ENCODE data around the gene ITPR2.

ITPR2 gene

DNA sequence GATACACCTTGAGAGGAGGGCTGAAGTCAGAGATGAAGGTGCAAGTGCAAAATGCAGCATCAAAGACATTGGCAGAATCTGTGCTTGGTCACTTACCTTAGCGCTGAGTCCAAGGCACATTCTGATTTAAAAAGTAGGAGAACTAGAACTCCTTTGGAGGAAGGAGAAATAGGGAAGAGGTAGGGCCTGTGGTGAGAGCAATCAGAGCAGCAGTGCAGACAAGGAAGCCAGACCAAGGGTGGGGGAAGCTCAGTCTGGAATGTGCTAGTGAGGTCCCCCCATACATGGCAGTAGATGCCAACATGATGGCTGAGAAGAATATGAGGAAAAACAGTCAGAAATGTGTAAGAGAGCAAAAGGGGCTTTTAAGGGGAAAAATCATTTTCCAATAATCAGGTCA is 431.1 kb downstream of the ITPR2 start:
- no peak for DNase-seq (ENCODE audit: low read depth in 2 of 2)

DNA sequence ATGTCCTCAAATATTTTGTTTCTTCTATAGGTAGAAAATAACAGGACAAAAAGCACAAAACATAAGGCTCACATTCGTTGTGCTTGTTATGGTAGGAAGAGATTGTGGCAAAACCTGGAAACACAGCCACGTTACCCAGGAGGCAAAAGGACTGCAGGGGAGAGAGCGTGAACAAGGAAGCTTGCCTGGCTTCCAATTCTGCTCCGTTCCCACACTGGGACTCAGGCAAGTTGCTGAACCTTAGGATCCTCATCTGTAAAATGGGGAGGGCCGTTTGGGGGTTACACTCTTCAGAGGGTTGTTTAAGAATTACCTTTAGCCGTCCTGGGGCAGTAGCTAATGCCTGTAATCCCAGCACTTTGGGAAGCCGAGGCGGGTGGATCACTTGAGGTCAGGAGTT is 432.4 kb downstream of the ITPR2 start:
- no peak for DNase-seq (ENCODE audit: low read depth in 2 of 2)

DNA sequence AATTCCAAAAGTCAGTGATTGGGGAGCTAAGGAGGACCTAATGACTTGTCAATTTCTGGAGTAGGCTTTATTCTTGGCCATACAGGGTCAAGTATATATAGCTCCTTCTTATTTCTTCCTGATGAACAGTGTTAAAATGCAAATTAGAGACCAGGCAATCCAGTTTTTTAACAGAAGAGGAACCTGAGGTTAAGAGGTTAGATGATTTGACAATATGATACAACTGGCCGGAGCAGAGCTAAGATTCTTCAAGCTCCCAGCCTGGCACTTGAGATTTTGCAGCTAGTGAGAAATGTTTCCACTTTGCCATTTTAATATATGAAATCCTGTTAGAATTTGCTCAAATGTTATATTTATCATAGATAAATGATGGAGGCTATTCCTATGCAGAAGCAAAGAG is 433.6 kb downstream of the ITPR2 start:
- no peak for DNase-seq (ENCODE audit: low read depth in 2 of 2)

DNA sequence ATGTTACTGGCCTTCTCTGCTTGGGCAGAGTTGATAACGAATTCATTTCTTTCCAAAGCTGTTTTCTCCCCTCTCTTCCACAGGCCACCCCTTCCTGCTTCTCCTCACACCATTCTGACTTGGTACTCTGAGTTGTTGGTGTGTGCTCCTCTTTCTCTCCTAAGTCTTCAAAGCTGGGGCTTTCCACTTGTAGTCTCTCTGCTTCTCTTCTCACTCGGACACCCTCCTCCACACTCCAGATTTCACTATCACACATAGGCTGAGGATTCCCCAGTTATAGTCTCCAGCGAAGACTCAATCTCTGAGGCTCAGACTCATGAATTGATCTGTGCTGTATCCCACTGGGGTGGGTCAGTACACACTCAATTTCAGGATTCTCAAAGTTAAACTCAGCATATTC is 436.6 kb downstream of the ITPR2 start:
- no peak for DNase-seq (ENCODE audit: low read depth in 2 of 2)

DNA sequence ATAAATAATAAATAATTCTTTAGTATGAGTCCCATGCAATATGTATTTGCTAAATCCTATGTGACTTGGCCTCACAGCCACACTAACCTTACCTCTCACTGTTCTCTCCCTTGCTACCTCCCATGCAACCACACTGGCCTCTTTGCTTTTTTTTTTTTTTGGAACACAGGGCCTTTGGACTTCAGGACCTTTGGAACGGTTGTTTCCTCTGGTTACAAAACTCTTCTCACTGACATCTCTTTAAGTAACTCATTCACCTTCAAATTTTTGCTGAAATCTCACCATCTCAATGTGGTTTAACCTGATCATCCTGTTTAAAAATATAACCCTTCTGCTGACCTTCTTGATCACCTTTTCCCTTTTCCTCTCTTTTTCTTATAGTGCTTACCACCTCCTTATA is 443.7 kb downstream of the ITPR2 start:
- no peak for DNase-seq (ENCODE audit: low read depth in 2 of 2)

DNA sequence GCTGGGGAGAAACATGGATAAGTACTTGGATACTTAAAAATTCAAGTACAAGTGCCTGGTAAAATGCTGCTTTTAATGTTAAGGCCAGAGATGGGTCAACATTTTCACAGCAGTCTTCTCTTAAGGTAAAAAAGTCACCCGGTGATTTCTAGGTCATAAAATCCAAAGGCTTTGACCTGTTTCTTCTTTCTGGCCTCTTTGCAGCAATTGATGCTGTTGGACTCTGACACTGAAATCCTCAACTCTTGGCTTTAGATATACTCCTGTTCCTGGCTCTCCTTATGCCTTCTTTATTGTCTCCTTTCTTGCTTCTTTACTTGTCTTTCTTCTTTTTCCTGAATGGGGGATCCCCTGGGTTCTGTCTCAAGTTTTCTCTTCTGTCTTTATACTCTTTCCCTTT is 448.5 kb downstream of the ITPR2 start:
- DNase-seq (ENCODE audit: low read depth in 2 of 2): no peak

DNA sequence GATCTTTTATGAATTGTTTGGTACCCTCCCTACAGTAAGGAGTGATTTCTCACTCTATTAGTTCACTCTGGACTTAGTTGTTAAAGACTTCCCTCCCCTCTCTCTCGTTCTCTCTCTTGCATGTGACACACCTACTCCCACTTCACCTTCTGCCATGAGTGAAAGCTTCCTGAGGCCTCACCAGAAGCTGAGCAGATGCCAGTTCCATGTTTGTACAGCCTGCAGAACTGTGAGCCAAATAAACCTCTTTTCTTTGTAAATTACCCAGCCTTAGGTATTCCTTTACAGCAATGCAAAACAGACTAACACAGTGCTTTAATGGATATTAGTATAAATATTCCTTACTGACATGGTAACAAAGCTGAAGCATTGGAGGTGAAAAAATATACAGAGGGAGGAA is 450.0 kb downstream of the ITPR2 start:
- no peak for DNase-seq (ENCODE audit: low read depth in 2 of 2)

DNA sequence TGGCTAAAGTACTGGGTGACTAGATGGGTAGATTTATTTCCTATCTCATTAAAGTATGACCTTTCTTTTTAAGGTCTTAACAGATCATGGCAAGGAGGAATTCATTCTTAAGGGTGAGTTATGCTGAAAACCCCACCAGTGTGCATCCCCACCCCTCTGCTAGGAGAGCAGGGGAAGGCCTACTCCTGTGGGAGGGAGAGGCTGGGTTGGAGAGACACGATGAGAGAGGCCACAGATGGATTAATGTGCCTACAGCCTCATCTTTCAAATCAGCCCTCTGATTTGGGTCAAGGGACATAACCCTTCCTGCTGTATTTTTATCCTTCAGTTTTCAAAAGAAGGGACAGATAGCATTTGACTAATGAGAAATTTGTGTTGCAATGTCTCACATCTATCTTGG is 452.1 kb downstream of the ITPR2 start:
- DNase-seq (ENCODE audit: low read depth in 2 of 2): no peak

DNA sequence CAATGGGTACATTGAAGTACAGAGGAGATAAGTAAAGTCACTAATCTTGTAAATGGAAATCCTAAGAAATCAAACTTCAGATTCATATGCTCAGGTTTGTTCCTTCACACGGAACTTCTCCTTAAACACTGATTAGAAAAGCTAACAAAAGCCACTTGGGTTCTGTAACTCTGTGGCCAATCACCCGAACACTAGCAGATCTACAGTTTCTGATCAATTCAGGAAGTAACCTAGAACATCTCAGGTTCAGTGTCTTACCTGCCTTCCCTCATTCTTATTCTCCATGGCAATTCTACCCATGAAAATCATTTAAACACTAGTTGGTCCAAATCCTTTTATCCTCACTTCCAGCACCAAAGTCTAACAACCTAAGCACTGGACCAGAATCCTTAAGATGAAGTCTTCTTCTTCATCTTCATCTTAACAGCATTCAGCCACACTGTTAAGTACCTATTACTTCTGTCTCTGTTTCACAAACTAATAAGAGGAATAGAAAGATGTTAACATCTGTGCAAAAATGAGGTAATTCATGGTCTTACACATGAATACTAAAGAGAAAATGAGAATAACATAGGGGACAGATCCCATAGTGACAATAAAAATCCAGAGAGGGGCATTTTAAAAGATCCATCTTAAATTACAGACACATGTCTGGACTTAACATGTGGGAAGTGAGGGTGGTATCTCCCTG is 453.1 kb downstream of the ITPR2 start:
- DNase-seq (ENCODE audit: low read depth in 2 of 2): no peak

DNA sequence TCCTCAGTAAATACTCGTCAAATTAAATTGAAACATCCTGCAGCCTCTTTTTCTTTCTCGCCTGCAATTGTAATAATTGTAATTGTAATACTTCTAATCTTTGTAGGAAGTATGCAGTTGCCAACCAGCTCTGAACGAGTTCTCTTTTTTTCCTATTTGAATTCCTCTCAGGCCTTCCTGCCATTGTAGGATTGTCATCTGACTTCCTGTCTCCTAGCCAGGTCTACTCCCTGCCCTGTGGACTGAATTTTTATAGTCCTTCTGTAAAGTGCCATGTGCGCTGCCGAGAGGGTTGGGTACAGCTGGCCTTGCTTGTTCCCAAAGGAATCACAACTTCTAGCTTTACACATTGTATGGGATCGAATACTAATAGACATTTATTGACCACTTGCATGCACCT is 454.3 kb downstream of the ITPR2 start:
- no peak for DNase-seq (ENCODE audit: low read depth in 2 of 2)

DNA sequence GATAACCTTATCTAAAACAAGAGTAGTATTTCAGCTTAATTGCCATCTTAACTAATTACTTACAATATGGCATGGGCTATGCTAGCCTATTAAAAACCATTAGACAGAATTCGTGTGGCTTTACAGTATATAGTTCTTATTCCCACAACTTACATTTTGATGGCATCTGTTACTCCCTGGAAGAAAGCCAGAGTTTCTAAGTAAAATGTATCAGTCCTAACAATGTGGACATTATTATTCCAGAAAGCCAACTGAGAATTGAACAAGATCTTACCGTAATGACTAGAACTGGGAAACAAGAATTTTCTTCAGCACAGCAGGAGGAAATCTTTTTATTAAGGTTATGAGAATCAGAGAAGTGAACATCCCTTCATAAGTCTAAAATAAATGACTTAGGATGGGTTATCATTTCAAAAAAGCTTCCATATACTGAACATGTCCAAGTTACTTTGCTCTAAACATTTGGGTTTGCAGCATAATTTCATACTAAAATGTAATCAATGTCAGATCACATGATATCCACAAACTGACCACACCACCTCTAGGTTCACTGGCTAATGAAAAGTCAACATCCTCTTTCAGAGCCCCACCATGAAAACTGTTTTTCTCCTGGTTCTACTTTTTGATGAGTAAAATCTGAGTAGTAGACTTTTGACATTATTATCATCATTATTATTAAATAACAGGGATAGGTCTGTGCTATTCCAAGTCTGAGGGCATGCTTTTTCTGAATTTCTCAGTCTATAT is 457.9 kb downstream of the ITPR2 start:
- DNase-seq (ENCODE audit: low read depth in 2 of 2): peak; percentile 22 to 29

DNA sequence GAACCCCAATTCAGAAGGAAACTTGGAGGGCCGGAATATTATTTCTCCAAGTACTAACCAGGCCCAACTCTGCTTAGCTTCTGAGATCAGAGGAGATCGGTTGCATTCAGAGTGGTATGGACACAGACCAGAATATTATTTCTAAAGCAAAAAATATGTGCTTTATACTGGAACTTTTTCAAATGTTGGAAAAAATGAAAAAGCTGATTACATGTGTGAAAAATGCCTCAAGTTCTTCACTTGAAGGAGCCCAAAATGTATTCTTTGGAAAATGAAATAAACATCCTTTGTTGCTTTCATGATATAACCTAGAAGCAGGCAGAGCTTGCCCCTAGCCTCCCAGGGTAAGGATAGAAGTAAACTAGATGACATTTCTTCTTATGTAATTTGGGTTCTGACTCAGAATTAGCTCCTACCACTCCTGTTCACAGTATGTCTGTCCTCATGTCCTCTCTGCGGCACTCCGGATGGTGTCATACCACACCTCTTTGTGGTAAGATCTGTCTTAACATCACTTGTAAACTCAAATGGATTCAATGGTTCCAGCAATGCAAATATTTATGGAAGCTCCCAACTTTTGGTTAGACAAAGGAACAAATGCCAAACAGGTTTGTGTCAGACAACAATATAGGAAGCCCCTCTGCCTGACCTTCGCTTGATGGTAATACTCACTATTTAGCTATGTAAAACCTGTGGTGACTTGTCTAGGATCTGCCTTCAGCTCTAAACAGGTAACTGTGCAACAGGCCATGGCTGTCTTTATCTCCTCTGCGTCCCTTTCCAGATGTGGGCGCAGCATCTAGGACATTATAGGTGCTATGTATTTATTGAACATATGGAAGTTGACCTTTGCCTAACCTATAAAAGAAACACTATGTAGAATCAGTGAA is 459.1 kb downstream of the ITPR2 start:
- no peak for DNase-seq (ENCODE audit: low read depth in 2 of 2)

DNA sequence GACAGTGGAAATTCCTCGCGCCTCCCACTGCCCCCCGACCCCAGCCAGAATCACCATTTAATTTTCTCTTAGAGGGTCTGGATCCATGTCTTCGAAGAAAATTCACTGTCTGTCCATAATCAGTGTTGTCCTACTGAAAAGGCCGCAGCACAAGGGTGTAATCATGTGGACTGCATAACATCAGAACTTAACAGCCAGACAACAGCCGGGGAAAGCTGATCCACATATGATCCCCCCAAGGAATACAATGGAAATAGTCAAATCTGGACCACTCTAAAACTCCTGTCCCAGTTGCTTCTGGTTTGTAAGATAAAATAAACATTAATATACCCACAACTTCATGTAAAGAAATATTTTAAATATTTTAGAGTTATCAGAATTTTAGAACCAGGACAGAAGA is 460.1 kb downstream of the ITPR2 start:
- no peak for DNase-seq (ENCODE audit: low read depth in 2 of 2)

DNA sequence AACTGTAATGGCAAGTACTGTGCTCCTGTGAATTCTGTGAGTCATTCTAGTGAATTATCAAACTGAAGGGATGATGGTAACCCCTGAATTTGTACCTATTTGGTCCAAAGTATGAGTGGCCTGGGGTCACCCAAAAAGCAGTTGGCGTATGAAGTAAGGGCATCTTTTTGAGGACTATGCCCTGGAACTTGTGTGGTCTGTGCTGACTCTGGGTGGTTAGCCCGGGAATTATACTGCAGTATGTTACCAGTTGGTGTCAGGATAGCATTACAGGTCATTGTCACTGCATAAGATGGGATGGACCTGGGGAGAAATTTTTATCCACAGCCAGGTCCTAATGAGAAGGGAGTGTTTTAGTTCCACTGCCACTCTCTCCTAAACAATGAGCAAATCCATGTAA is 462.9 kb downstream of the ITPR2 start:
- no peak for DNase-seq (ENCODE audit: low read depth in 2 of 2)

DNA sequence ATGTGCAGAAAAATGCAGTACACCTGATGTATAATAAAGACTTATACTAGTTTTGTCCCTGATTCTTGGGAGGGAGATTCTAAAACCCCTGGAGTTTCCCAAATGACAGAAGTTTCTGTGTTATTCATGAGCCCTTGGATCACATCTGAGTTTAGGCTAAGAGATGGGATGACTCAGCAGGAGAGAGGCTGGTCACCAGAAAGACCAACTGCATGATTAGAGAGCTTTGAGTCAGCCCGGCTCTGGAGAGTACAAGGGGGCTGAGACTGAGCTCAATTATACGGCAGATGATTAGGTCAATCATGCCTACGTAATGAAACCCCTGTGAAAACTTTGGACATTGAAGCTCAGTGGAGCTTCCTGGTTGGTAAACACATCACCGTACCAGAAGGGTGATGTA is 463.4 kb downstream of the ITPR2 start:
- peak; percentile 40 to 53 for DNase-seq (ENCODE audit: low read depth in 2 of 2)

DNA sequence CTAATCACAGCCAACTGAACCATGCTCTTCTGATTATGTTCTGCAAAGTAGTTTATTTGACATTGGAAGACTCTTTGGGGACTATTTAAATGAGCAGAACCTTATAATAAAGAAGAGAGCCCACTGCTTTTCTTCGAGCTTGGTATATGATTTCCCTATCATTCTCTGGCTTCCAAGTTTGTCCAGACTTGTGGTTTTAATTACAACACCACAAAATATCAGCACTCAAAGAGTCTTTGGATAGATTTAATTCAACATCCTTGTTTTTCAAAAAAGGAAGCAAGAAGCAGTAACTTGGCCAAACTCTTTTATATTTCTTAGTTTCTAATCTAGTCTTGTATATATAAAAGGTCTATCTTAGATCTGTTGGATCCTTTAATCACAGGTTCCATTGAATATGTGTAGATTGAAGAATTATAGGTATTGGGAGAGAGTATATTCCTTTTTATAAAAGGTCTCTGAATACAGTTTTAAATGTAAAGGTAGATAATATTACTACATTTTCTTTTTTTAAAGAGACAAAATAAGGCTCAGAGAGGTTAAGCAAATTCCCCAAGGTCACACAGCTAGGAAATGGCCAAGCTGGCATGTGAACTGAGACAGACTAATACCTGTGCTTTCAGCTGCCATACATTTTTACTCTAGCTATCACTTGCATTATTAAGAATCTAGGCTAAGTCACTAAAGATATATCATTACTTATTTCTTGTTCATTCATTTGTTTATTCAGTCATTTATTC is 464.8 kb downstream of the ITPR2 start:
- DNase-seq (ENCODE audit: low read depth in 2 of 2): no peak

DNA sequence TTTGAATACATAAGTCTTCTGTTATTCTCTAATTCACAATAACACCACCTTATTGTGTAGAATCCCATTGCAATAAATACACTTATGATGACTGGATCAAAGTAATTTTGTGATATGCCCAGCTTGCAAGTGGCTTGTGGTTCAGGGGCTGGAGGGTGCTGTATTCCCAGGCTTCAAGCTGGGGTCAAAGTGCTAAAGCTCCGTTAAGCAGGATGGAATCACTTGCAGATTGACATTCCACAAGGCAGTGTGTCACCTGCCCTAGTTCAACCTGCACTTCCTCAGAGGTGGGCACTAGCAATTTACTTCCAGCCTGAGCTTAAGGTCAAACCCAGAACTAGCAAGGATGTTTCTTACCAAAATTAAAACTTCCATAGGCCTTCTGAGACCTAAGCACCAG is 471.0 kb downstream of the ITPR2 start:
- no peak for DNase-seq (ENCODE audit: low read depth in 2 of 2)

DNA sequence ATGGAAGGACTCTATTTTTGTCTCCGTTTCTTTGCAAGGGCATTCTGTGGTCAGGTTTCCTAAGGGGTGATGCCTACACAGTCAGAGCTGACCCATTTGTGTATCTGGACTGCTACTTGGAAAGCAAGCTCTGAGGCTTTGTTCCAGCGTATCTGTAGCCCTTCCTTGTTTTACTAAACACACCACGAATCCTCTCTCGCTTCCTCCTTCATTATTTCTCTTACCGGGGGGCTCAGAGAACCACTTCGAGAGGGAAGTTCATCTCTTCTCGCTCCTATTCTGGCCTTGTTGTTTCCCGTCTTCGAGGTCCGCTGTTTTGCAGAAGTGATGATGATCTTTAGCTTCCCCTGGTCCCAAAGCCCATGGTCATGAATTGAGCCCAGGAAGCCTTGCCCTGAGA is 472.9 kb downstream of the ITPR2 start:
- DNase-seq (ENCODE audit: low read depth in 2 of 2): no peak

DNA sequence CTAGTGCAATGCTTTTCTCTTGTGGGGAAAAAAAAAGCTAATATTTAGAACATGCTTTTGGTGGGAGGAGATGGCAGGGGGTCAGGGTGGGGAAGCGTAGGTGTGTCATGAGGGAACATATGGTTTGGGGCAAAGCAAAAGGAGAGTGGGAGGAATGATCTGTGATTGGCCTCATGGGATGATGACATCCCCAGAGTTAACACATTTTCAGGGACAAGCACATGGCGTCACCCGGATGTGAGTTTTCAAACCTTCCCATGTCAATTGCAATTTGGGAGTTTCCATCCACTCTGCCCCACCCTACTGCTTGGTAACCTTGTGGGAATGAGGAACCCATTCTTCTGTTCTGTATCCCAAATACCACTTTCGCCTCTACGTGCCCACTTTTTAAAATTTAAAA is 473.4 kb downstream of the ITPR2 start:
- no peak for DNase-seq (ENCODE audit: low read depth in 2 of 2)

DNA sequence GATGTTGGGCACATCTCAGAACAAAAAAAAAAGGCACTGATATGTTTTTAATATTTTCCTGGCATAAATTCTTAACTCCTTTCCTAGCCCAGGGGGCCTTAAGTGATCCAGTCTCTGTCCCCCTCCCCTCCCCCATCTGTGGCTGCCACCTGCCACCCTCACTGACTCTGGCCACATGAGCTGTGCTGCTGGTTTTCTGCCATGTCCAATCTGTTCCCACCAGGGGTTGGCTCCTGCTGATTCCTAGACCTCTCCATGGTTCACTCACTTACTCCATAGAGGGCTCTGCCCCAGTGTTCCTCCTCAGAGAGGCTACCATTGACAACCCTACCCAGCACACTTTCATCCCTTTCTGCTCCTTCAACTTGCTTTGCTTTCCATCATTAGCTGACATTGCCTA is 474.3 kb downstream of the ITPR2 start:
- no peak for DNase-seq (ENCODE audit: low read depth in 2 of 2)

DNA sequence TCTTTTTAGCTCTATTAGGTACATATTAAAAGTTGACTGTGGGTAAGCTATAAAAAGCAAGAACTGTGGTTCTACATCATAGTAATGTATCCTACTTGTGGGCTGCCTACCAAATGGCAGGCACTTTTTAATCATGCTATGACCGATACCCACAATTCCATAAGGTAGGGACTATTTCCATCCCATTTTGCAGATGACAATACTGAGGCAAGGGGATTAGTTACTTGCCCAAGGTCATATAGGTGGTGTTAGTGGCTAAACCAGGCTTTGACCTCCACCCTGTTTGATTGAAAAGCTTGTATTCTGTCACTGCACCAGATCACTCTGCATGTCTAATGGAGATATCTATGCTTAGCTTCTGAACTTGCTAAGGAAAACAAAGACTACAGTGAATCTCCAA is 485.7 kb downstream of the ITPR2 start:
- DNase-seq (ENCODE audit: low read depth in 2 of 2): no peak

DNA sequence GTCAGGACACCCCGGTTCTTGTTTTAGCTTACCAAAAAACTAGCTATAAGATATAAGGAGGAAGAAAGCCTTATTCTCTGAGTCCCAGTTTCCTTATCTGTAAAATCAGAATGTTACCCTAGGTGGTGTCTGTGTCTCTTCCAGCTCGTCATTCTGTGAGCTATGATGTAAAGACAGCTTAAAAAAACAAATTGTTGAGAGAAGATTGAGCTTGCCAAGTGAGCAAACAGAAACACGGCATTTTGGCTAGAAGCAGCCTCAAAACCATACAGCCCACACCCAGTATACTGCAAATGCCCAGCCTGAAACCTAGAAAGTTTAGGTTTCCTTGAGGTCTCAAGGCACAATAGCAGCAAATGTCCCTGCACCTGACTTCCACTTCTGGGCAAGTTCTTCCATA is 486.3 kb downstream of the ITPR2 start:
- DNase-seq (ENCODE audit: low read depth in 2 of 2): no peak
